Measurements from ENCODE around the gene PTPN21.

- TF ChIP-seq CTCF (IDR thresholded peaks at IDR 0.05; ENCODE audit: low read depth, low read length, missing input control): no peak
- TF ChIP-seq REST (IDR thresholded peaks at IDR 0.05): no peak
- no peak for TF ChIP-seq RXRA (IDR thresholded peaks at IDR 0.05)
- TF ChIP-seq TAF1 (conservative IDR thresholded peaks at IDR 0.05): no peak
- no peak for TF ChIP-seq ZBTB33 (IDR thresholded peaks at IDR 0.05)
- TF ChIP-seq EGR1 (IDR thresholded peaks at IDR 0.05; ENCODE audit: low read depth in 2 of 2): no peak
These were observed 86.4 kb downstream of the PTPN21 start for GRCh38 chr14:88468406-88468805.
